GM12892 (cell line): ENCODE results near the gene GNAZ.

Source experiments
- POLR2A ChIP-seq: IDR thresholded peaks from 2 replicates; pipeline ENCODE4 v1.6.1; 2011; ENCODE audit warnings: low read depth, low read length, control low read depth
- POLR2AphosphoS5 ChIP-seq: IDR thresholded peaks from 2 replicates; pipeline ENCODE4 v1.6.1; 2011; ENCODE audit warnings: low read depth, low read length, control low read depth
- TAF1 ChIP-seq: IDR thresholded peaks from 2 replicates; pipeline ENCODE4 v1.6.1; 2011; ENCODE audit warnings: low read depth, mild to moderate bottlenecking, control low read depth, low read length, borderline replicate concordance

DNA sequence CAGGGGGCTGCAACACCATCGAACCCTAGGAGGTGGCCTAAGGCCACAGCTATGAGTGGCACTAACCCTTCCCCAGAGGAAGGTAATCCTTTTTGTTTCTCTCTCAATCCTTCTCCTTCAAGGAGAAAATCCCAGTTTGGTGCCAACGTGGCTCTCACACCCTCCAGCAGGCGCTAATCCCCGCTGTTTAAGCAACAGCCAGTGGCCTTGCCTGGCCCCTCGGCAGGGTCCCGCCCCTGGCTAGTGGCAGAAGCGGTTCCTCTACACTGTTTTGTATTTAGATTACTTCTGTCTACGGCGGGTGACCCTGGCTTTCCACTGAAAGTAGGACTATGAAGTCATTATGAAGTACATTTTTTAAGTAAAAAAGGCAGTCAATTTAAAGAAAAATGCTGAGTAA, 15.5 kb downstream of the GNAZ start:
- no peak for TF ChIP-seq POLR2AphosphoS5
- TF ChIP-seq POLR2A = no peak
- no peak for TF ChIP-seq TAF1
